Effector memory CD4-positive, alpha-beta T cell (primary cell): ENCODE data around the gene MRPL27.
A peak's percentile ranks its signal among the peaks of the same experiment; 100 is the strongest.
"Not testable (repeated sequence)": the region's sequence is repeated elsewhere in the genome, so short reads cannot be mapped to it uniquely, and the experiment has no call there.

ENCODE experiments used
- DNase-seq, 3 donors: peaks; one replicate each; pipeline ENCODE4 v3.0.0-alpha.2; 2020
- H3K27ac ChIP-seq: 2 replicates; pipeline ENCODE4 v1.7.0; 2013; ENCODE audit warnings: mild to moderate bottlenecking, low read length, moderate library complexity; ENCODE audit not compliant: insufficient read depth, poor library complexity, severe bottlenecking
- H3K27me3 ChIP-seq: replicated peaks from 2 replicates; pipeline ENCODE4 v1.7.0; 2013; ENCODE audit warnings: mild to moderate bottlenecking, low read length; ENCODE audit not compliant: insufficient read depth, control insufficient read depth, poor library complexity, severe bottlenecking
- H3K36me3 ChIP-seq: 2 replicates; pipeline ENCODE4 v1.7.0; 2013; ENCODE audit warnings: mild to moderate bottlenecking, low read length, moderate library complexity; ENCODE audit not compliant: control insufficient read depth, insufficient read depth
- H3K4me1 ChIP-seq: 2 replicates; pipeline ENCODE4 v1.7.0; 2013; ENCODE audit warnings: low read length, mild to moderate bottlenecking; ENCODE audit not compliant: control insufficient read depth, insufficient read depth, poor library complexity, severe bottlenecking
- H3K4me3 ChIP-seq: 2 replicates; pipeline ENCODE4 v1.7.0; 2013; ENCODE audit warnings: low read length, low read depth, mild to moderate bottlenecking; ENCODE audit not compliant: insufficient read depth, poor library complexity, severe bottlenecking
- H3K9me3 ChIP-seq: 2 replicates; pipeline ENCODE4 v1.7.0; 2013; ENCODE audit warnings: mild to moderate bottlenecking, low read length, moderate library complexity; ENCODE audit not compliant: control insufficient read depth

Gene MRPL27

DNA sequence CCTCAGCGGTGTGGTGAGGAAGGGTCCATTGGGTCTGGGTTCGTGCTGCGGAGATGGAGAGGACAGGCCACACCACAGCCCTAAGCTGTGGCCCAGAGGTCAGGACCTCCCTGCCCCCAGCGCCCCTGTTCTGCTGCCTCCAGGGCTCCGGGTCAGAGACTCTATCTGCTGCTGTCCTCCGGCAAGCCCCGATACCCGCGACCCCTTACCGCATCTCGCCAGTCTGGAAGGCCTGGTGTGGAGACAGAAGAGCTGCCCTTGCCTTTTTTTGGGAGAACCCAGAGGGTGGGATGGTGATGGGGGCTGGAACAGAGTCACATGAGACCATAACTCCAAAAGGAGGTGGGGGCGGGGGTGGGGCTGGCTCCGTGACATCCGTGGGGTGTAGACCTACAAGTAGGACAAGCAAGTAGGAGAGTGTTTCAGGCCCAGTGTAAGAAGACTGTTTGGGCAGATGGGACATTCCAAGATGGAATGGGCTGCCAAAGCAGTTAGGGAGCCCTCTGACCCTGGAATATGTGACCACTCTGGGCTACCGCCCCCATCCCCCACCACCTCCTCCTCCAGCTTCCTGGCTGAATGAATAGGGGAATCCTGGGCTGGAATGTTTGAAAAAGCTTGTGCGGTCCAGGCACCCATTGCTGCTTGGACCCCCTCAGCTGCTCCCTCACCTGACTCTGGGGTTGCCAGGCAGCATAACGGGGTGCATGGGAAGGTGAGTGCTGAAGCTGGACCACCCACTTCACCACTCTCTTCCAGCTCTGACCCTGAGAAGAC, 25.7 kb downstream of the MRPL27 start:
- Histone ChIP-seq H3K36me3 (no peaks in the 10 kb centered on the region), H3K27me3 (no peaks in the 10 kb centered on the region), H3K27ac (peak overlapping the region; percentile 67), H3K9me3 (no peaks in the 10 kb centered on the region), H3K4me3 (peak overlapping the region; percentile 70), H3K4me1 (peaks cover 20% of the 10 kb centered on the region)
- no peak for DNase-seq

DNA sequence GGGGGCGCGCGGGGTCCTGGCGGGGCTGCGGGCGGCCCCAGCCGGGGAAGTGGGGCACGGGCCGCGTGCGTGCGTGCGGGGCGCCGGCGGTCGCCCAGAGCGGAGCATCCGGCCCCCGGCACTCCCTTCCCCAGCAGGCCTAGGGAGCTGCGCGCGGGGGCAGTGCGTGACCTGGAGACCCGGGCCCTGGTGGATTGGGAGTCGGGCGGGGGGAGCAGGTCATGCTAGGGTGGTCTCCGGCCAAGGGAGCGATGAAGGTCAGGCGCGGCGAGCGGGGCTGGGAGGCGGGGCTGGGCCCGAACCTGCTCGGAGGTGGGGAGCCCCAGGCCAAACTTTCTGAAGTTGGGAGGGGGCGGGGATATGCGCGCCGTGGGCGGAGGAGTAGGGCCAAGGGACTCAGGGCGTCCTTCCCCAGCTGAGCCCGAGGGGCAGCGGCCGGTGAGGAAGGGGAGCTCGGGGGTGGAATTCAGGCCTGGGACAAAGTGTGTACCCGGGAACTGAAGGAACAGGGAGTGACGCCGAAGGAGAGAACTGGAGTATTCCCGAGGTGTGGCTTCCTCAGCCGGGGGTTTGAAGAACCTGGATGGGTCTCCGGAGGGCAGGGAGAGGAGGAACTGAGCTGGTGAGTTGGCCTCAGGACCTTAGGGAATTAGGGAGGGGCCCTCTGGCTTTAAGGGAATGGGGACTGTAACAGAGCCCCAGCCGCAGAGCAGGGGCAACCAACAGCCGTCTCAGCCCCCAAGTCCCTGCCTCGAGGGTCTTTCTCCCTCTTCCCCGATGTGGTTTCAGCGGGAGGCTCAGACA, 26.5 kb downstream of the MRPL27 start:
- peak in 1 of 3 donors; percentile 35 for DNase-seq
- H3K27me3 ChIP-seq = no peaks in the 10 kb centered on the region

DNA sequence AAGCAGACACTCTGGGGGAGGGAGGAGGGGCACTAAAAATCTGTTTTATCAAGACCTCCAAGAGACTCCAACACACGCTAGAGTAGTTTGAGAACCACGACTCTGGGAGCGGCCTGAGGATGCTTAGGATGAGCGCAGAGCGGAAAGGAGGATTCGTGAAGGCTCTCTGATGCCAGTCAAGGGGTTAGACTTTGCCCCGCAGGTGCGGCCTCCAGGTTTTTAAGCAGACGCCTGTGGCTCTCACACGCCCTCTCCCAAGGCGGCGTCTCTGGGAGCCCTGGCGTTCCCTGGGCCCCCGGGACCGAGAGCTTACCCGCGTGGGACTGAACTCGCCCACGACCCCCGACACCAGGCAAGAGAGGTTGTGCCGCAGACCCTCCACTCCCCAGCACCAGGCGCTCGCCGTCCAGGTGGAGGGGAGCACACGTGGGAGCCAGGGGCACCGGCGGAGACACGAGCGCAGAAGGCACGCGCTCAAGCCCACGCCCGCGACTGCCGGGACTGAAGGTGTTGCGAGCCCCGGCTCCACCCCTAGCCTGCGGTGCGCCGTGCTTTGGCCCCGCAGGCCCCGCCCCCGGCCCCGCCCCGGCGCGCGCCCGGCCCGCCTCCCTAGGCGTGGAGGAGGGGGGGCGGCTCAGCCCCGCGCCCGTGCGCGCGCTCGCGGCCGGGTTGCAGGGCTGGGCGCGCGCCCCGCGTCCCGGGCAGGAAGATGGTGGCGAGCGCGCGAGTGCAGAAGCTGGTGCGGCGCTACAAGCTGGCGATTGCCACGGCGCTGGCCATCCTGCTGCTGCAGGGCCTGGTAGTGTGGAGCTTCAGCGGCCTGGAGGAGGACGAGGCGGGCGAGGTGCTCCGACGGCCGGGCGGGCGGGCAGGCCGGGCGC, 27.3 kb downstream of the MRPL27 start, which contains the start of gene XYLT2:
Gene XYLT2 (plus strand): TSS at position 695 of the 881 bp plus-strand sequence. CDS start 15 bp downstream, at position 710.
- peak; percentile 83 to 88 (median 86) for DNase-seq
- H3K36me3 ChIP-seq = no peaks in the 10 kb centered on the region
- H3K27me3 ChIP-seq = no peaks in the 10 kb centered on the region
- no peaks in the 10 kb centered on the region for H3K9me3 ChIP-seq
- peaks cover 20% of the 10 kb centered on the region for H3K4me1 ChIP-seq
- H3K27ac ChIP-seq = peak within 1 kb of the TSS; percentile 67
- peak within 1 kb of the TSS; percentile 70 for H3K4me3 ChIP-seq

More for the DNA sequence above, 26.5 kb downstream of the MRPL27 start:
- Histone ChIP-seq H3K36me3 (no peaks in the 10 kb centered on the region), H3K9me3 (no peaks in the 10 kb centered on the region), H3K27ac (peak overlapping the region; percentile 67), H3K4me1 (peaks cover 20% of the 10 kb centered on the region), H3K4me3 (peak overlapping the region; percentile 70)

DNA sequence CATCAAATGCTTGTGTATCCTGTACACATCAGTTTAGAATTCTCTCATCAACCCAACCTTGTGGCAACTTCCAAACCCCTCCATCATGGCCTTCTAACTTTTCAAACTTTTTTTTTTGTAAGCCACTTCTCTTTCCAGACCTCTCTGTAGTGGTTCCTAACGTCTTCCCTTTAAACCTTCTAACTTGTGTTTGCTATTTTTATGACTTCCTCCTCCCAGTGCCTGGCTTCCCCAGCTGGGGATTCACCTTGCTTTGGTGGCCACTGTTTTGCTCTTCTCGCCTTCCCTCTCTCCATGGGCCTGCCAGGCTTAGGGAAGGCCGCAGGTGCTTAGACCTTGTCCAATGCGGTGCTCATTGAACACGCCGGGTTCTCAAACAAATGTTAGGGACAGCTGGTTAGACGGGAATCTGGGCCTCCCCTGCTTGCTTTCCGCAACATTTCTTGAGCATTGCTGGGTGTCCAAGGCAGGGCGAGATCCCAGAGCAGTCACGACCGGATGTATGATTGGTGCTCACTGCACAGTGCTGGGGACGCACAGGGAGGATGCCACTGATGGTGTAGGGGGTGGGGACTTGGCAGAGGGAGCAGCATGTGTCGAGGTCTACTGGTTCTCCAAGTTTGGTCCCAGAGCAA, 28.1 kb downstream of the MRPL27 start:
- Histone ChIP-seq H3K4me1 (peaks cover 20% of the 10 kb centered on the region), H3K9me3 (no peaks in the 10 kb centered on the region), H3K27ac (no peak overlapping the region), H3K27me3 (no peaks in the 10 kb centered on the region), H3K4me3 (peak overlapping the region; percentile 61), H3K36me3 (no peaks in the 10 kb centered on the region)
- DNase-seq = no peak

DNA sequence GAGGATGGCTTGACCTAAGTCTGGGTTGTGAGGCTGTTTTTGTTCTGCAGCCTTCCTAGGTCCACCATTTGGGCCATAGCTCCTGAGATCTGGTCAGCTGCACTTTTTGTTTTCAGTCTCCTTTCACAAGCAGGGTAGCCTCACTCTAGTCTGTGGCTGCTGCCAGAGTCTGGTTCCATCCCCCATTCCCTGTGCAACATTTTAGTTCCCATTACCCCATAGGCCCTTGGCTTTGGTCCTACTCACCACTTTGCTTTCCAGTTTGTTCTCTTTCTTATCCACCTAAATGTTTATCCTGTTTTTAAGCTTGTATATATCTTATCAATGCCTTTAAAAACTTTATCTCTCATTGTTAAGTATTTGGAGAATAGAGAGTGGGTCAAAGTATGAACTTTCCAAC, 33.6 kb downstream of the MRPL27 start:
- no peaks in the 10 kb centered on the region for H3K4me1 ChIP-seq
- no peaks in the 10 kb centered on the region for H3K9me3 ChIP-seq
- no peaks in the 10 kb centered on the region for H3K36me3 ChIP-seq
- no peaks in the 10 kb centered on the region for H3K27me3 ChIP-seq
- DNase-seq = no peak
- no peak overlapping the region for H3K4me3 ChIP-seq
- H3K27ac ChIP-seq = no peak overlapping the region

DNA sequence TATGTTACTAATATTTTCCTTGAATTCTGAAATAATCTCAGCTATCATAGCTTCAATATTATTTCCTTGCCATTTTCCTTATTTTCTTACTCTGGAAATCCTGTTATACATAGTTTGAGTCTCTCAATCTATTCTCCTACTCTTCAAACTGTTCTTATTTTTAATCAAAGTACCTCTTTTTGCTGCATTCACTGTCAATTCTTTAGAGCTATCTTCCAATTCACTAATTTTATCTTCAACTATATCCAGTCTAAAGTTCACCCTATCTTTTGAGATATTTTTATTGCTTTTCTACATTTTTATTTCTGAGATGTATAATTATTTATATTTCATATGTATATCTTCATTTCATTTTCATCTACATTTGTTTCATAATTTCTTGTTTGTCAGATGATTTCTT, 34.3 kb downstream of the MRPL27 start:
- no peaks in the 10 kb centered on the region for H3K9me3 ChIP-seq
- DNase-seq = no peak
- H3K27ac ChIP-seq = no peak overlapping the region
- H3K4me1 ChIP-seq = no peaks in the 10 kb centered on the region
- H3K27me3 ChIP-seq = no peaks in the 10 kb centered on the region
- H3K36me3 ChIP-seq = no peaks in the 10 kb centered on the region
- no peak overlapping the region for H3K4me3 ChIP-seq

DNA sequence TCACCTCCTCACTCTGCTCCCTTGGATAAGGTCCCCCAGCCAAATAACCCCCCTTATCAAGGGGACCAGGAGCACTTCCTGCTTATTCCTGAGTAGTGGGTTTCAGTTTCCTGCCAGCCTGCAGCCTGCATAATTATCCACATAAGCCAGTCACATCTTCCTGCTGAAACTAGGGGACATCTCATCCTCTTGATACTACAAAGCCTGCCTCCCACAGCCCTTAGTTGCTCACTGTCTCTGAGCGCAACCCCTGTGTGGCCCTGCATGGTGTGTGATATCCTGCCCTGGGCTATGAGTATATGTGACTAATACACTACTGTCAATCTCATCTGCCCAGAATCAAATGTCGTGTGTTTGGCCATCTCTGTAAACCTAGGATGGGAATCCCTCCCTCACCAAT, 35.0 kb downstream of the MRPL27 start:
- H3K27ac ChIP-seq = no peak overlapping the region
- no peaks in the 10 kb centered on the region for H3K4me1 ChIP-seq
- no peaks in the 10 kb centered on the region for H3K9me3 ChIP-seq
- no peaks in the 10 kb centered on the region for H3K36me3 ChIP-seq
- no peaks in the 10 kb centered on the region for H3K27me3 ChIP-seq
- no peak for DNase-seq
- H3K4me3 ChIP-seq = no peak overlapping the region

DNA sequence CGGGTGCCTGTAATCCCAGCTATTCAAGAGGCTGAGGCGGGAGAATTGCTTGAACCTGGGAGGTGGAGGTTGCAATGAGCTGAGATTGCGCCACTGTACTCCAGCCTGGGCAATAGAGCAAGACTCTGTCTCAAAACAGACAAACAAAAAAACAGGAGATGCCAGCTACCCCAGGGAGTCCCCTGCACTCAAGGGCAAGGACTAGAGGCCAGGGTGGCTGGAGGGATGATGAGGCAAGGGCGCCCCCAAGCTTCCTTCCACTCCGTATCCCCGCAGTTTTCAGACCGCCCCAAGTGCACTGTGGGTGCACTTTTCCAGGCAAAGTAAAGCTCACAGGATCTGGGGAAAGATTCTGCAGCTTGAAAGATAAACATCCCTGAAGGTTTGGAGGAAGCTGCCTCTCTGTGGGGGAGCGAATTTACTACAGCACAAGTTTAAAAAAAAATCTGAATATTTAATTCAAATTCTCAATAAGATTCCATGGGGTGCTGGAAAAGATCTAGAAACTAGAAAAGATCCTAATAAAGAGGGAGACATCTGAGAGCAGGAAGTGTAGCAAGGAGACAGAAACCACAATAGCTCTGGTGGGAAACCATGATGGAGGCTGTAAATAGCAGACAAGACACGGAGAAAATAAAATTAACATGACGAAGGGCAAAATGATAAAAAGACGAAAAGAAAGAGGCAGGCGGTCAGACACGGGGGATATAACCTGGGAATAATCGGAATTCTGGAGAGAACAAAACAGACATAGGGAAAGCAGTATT, 39.5 kb downstream of the MRPL27 start:
- H3K9me3 ChIP-seq, DNase-seq, H3K4me1 ChIP-seq, H3K27ac ChIP-seq, H3K36me3 ChIP-seq, H3K4me3 ChIP-seq, H3K27me3 ChIP-seq: not testable (repeated sequence)

DNA sequence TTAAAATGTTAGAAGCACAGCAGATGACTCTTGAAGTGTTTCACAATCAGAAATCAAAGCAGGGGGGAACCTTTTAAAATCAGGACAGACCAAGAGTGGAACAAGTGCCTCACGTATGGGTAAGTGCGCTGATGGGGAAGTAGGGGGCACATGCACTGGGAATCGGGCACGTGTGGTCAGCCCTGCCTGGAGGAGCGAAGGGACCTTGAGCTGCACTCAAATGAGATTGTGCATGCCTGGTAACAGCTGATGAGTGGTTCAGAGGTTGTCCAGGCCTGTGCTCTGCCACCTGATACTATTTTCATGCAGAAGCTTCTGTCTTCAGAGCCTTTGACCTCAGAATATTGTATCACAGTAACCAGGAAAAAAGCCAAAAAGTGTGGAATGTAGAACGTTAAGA, 40.8 kb downstream of the MRPL27 start:
- no peak for DNase-seq
- Histone ChIP-seq H3K4me1 (no peaks in the 10 kb centered on the region), H3K9me3 (no peaks in the 10 kb centered on the region), H3K27me3 (no peaks in the 10 kb centered on the region), H3K4me3 (no peak overlapping the region), H3K27ac (no peak overlapping the region), H3K36me3 (no peaks in the 10 kb centered on the region)
